Thoracic aorta (tissue), 2 donors: ENCODE measurements around the gene SLC24A3. TPM values are rescaled to one million over a fixed set of nuclear protein-coding genes. Genes with fewer than 3 reads are reported as not detected.

Source experiments
- ATAC-seq: fragments of 150-250 bp; one replicate; pipeline ENCODE4 v1.8.0; 2017; ENCODE audit warnings: low read depth; ENCODE audit not compliant: insufficient number of reproducible peaks, low FRiP score
- DNase-seq: peaks from one replicate; pipeline ENCODE4 v3.0.0-alpha.2; 2020; ENCODE audit warnings: low spot score
- H3K27ac ChIP-seq, 2 donors: fragments of 200-600 bp; sonication (generic); 1 replicate in 1 of 2; 2 replicates in 1 of 2; pipeline ENCODE4 v1.5.1; 2016; ENCODE audit warnings: mild to moderate bottlenecking in 2 of 2, moderate library complexity in 2 of 2
- H3K27me3 ChIP-seq: fragments of 200-600 bp; sonication (generic); replicated peaks from 2 replicates; pipeline ENCODE4 v1.6.0; 2016; ENCODE audit warnings: mild to moderate bottlenecking; ENCODE audit not compliant: insufficient read depth
- H3K36me3 ChIP-seq: fragments of 200-600 bp; sonication (generic); one replicate; pipeline ENCODE4 v1.5.1; 2016
- H3K4me1 ChIP-seq, 2 donors: fragments of 200-600 bp; sonication (generic); 1 replicate in 1 of 2; 2 replicates in 1 of 2; pipeline versions ENCODE4 v1.5.1 to v1.6.0; 2016; ENCODE audit warnings: low read depth in 2 of 2, mild to moderate bottlenecking in 1 of 2; ENCODE audit not compliant: control insufficient read depth in 1 of 2
- H3K4me3 ChIP-seq: fragments of 200-600 bp; sonication (generic); 2 replicates; pipeline ENCODE4 v1.5.1; 2016; ENCODE audit warnings: mild to moderate bottlenecking
- H3K9me3 ChIP-seq: fragments of 200-600 bp; sonication (generic); 2 replicates; pipeline ENCODE4 v1.5.1; 2016
- CTCF ChIP-seq: fragments of 200-600 bp; sonication (generic); IDR thresholded peaks from one replicate; pipeline ENCODE4 v1.5.1; 2019; ENCODE audit warnings: antibody characterized with exemption
- total RNA-seq, 2 donors: library from RNA; depleted of rRNA; stranded (reverse); fragments of >200 nt; gene quantifications; one replicate each; pipeline versions ENCODE4 v1.1.0 to v1.2.3, GENCODE V29; 2016

The SLC24A3 gene
- total RNA-seq, 2 donors from 2014 or later = 8.3 to 31.4 TPM

DNA sequence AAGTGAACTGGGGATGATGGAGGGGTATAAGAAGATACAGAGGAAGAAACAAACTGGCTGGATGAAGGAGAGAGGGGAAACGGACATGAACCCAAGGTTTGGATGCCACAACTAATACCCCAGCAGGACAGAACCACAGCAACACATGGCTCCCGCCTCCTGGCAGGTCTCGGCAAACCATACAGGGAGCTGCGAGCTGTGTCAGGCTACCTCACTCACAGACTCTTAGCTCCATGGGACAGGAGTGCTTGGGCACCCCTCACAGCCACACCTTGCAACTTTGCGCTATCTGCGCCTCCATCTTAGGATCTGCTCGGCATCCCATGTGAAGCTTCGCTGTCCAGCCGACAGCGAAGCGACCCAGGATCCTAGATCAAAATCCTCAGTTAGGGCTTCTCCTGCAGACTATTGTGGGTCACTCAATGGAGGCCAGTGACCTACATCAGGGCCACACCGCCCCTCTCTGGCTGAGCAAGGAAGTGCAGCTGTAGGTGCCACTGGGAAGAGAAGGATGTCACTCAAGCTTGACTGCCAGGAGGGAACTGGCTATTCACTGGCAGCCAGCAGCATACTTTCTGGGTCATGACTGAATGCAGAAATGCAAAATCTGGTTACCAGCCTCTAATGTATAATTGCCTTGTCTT lies 371.2 kb downstream of the SLC24A3 start:
- DNase-seq (peak; percentile 7), ATAC-seq (no peak)
- H3K27me3 ChIP-seq = no peaks in the 10 kb centered on the region
- H3K4me3 ChIP-seq = no peak overlapping the region
- TF ChIP-seq CTCF = peak; percentile 86
- no peaks in the 10 kb centered on the region for H3K36me3 ChIP-seq
- H3K27ac ChIP-seq = no peak overlapping the region
- H3K4me1 ChIP-seq = peaks cover 0 to under 1% of the 10 kb centered on the region in 2 donors
- H3K9me3 ChIP-seq = no peaks in the 10 kb centered on the region

- H3K27ac ChIP-seq = no peak overlapping the region
These were observed 375.8 kb downstream of the SLC24A3 start for GRCh38 chr20:19588241-19588640.

GRCh38 chr20:19588732-19589131 lies 376.3 kb downstream of the SLC24A3 start:
- no peak overlapping the region for H3K4me3 ChIP-seq
- ATAC-seq (no peak), DNase-seq (no peak)
- H3K27ac ChIP-seq = no peak overlapping the region
- H3K27me3 ChIP-seq = no peaks in the 10 kb centered on the region
- peak; percentile 11 for TF ChIP-seq CTCF
- H3K9me3 ChIP-seq = no peaks in the 10 kb centered on the region
- peaks cover 0 to 19% of the 10 kb centered on the region in 2 donors for H3K4me1 ChIP-seq
- no peaks in the 10 kb centered on the region for H3K36me3 ChIP-seq

More at GRCh38 chr20:19588241-19588640, 375.8 kb downstream of the SLC24A3 start:
- Histone ChIP-seq H3K4me1 (peaks cover 0 to 19% of the 10 kb centered on the region in 2 donors), H3K27me3 (no peaks in the 10 kb centered on the region), H3K4me3 (no peak overlapping the region), H3K36me3 (no peaks in the 10 kb centered on the region), H3K9me3 (no peaks in the 10 kb centered on the region)
- ATAC-seq (no peak), DNase-seq (no peak)
- no peak for TF ChIP-seq CTCF

DNA sequence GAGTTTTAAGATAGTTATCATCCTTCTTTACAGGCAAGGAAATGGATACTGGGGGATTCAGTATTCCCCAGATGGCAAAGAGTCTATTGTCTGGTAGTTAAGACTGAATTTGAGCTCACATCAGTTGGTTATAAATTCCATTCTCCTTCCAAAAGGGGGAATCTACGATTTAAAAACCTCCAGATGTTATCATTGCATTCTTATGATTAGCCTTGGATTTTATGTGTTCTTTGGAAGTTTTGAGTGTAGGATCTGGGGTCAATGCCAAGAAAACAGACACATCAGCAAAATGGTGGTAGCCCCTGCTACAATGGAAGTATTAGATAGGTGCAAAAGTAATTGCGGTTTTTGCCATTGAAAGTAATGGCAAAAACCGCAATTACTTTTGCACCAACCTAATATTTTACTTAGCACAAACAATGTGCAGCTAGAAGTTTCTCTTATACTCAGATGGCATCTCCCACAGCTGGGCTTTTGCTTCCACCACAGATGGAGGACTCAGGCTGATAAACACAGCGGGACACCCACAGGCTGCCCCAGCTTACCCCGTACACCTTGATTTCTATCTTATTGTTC lies 377.4 kb downstream of the SLC24A3 start:
- ATAC-seq (no peak), DNase-seq (no peak)
- no peak overlapping the region for H3K4me3 ChIP-seq
- no peak for TF ChIP-seq CTCF
- H3K9me3 ChIP-seq = no peaks in the 10 kb centered on the region
- H3K27ac ChIP-seq = no peak overlapping the region
- no peaks in the 10 kb centered on the region for H3K36me3 ChIP-seq
- no peaks in the 10 kb centered on the region for H3K27me3 ChIP-seq
- H3K4me1 ChIP-seq = peaks cover 0 to 19% of the 10 kb centered on the region in 2 donors

GRCh38 chr20:19590382-19590781 lies 377.9 kb downstream of the SLC24A3 start:
- no peaks in the 10 kb centered on the region for H3K9me3 ChIP-seq
- TF ChIP-seq CTCF = no peak
- DNase-seq (no peak), ATAC-seq (no peak)
- no peaks in the 10 kb centered on the region for H3K36me3 ChIP-seq
- no peak overlapping the region for H3K4me3 ChIP-seq
- peaks cover 0 to 19% of the 10 kb centered on the region in 2 donors for H3K4me1 ChIP-seq
- H3K27me3 ChIP-seq = no peaks in the 10 kb centered on the region
- H3K27ac ChIP-seq = no peak overlapping the region
